Tibial artery (tissue), 4 donors: ENCODE results near the gene GGTLC1.

Source experiments
- DNase-seq, 2 donors: peaks; one replicate each; pipeline ENCODE4 v3.0.0-alpha.2; 2019
- H3K27ac ChIP-seq, 2 donors: fragments of 200-600 bp; sonication (generic) in 1 of 2; 1 replicate in 1 of 2; 2 replicates in 1 of 2; pipeline ENCODE4 v1.5.1; 2018 to 2019; ENCODE audit warnings: mild to moderate bottlenecking in 1 of 2
- H3K27me3 ChIP-seq, 2 donors: fragments of 200-600 bp; sonication (generic) in 1 of 2; one replicate each; pipeline versions ENCODE4 v1.5.1 to v1.6.0; 2016 to 2019
- H3K36me3 ChIP-seq, 3 donors: fragments of 200-600 bp; sonication (generic) in 2 of 3; one replicate each; pipeline ENCODE4 v1.5.1; 2016 to 2019; ENCODE audit warnings: mild to moderate bottlenecking in 2 of 3
- H3K4me1 ChIP-seq, 4 donors: fragments of 200-600 bp; sonication (generic) in 2 of 4; 1 replicate in 3 of 4; 2 replicates in 1 of 4; pipeline ENCODE4 v1.5.1; 2016 to 2019
- H3K4me3 ChIP-seq, 2 donors: fragments of 200-600 bp; sonication (generic) in 1 of 2; 1 replicate in 1 of 2; 2 replicates in 1 of 2; pipeline ENCODE4 v1.5.1; 2018 to 2019; ENCODE audit warnings: mild to moderate bottlenecking in 2 of 2
- H3K9me3 ChIP-seq, 3 donors: fragments of 200-600 bp; sonication (generic) in 1 of 3; one replicate each; pipeline ENCODE4 v1.5.1; 2016 to 2019
- CTCF ChIP-seq, 2 experiments: fragments of 200-600 bp in 1 of 2; fragments of 450-650 bp in 1 of 2; IDR thresholded peaks; one replicate each; pipeline ENCODE4 v1.5.1; 2017 to 2019; ENCODE audit warnings: antibody characterized with exemption in 2 of 2, mild to moderate bottlenecking in 1 of 2, moderate library complexity in 1 of 2
- intact Hi-C: fragments of 100-400 bp; cut with DNase I; formaldehyde crosslinking; loops from one replicate; pipeline ENCODE4 v1.15.0; 2023; ENCODE audit warnings: low total_unique reads

GGTLC1 gene

GRCh38 chr20:24022621-24023180, 34.1 kb upstream of the GGTLC1 start:
- H3K4me3 ChIP-seq: no peak overlapping the region
- intact Hi-C loops: no loop called here
- DNase-seq: no peak
- no peak for TF ChIP-seq CTCF (IDR thresholded peaks at IDR 0.05)
- H3K27me3 ChIP-seq: peaks cover 0 to 6% of the 10 kb centered on the region in 2 donors
- H3K9me3 ChIP-seq: no peaks in the 10 kb centered on the region
- H3K4me1 ChIP-seq: no peaks in the 10 kb centered on the region
- no peak overlapping the region for H3K27ac ChIP-seq
- no peaks in the 10 kb centered on the region for H3K36me3 ChIP-seq

DNA sequence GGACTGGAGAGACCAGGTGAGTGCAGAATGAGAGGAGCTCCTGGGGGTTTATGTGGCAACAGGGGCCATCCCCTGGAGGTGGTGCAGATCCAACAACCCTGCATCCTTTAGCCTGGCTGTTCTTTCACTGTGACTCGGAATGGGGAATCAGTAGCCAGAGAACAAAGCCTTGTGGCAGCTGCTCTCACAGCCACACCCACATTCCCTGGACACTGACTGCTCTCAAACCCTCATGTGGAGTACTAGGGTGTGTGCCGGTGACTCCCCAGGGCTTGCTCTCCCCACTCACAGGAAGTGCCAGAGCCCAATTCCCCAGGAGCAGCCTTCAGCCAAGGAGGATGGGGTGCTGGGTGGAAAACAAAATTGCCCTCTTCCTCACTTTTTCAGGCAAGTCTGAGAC, 30.2 kb upstream of the GGTLC1 start:
- intact Hi-C loops: no loop called here

GRCh38 chr20:24017458-24017755, 28.8 kb upstream of the GGTLC1 start:
- Histone ChIP-seq H3K4me3 (no peak overlapping the region), H3K9me3 (no peaks in the 10 kb centered on the region), H3K36me3 (no peaks in the 10 kb centered on the region), H3K27me3 (peaks cover 0 to 9% of the 10 kb centered on the region in 2 donors), H3K27ac (no peak overlapping the region), H3K4me1 (no peaks in the 10 kb centered on the region)
- intact Hi-C loops: no loop called here
- TF ChIP-seq CTCF (IDR thresholded peaks at IDR 0.05): no peak
- no peak for DNase-seq

More for the DNA sequence above, 30.2 kb upstream of the GGTLC1 start:
- Histone ChIP-seq H3K27me3 (peaks cover 0 to 6% of the 10 kb centered on the region in 2 donors), H3K9me3 (no peaks in the 10 kb centered on the region), H3K27ac (no peak overlapping the region), H3K4me3 (no peak overlapping the region), H3K36me3 (no peaks in the 10 kb centered on the region), H3K4me1 (no peaks in the 10 kb centered on the region)
- no peak for DNase-seq
- no peak for TF ChIP-seq CTCF (IDR thresholded peaks at IDR 0.05)

DNA sequence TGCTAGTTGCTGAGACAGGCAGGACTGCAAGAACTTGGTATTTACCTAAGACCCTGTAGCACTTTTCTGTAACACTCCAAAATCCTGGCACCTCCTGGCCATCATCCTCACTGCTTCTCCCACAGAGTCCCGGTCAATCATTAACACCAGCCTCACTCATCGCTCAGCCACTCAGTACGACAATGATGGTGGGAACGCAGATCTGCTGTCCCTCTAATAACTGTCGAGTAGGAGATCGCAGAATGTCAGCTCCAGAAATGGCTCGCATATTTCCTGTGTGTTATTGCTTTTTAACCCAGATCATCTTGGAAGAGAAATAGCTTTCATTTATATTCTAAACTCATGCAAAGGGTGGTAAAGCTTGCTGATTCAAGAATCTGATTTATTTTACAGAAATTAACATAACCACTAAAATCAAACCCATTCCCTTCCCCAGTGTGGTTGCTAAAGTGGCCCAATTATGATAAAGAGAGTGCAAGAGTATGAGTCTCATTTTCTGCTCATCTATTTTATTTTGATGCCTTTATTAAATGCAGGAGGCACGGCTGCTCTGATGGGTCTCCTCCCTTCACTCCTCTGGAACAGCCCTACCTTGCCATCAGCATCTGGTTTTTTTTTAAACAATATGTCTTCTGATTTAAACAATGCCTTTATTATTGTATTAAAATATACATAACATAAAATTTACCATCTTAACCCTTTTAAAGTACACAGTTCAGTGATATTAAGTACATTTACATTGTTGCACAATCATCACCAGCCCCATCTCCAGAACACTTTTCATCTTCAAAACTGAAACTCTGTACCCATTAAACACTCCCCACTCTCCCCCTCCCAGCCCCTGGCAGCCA, 28.3 kb upstream of the GGTLC1 start:
- no peak for DNase-seq
- H3K4me3 ChIP-seq: no peak overlapping the region
- no peaks in the 10 kb centered on the region for H3K4me1 ChIP-seq
- H3K36me3 ChIP-seq: no peaks in the 10 kb centered on the region
- no peaks in the 10 kb centered on the region for H3K9me3 ChIP-seq
- peaks cover 0 to 10% of the 10 kb centered on the region in 2 donors for H3K27me3 ChIP-seq
- TF ChIP-seq CTCF (IDR thresholded peaks at IDR 0.05): no peak
- no peak overlapping the region for H3K27ac ChIP-seq
- intact Hi-C loops: no loop called here

DNA sequence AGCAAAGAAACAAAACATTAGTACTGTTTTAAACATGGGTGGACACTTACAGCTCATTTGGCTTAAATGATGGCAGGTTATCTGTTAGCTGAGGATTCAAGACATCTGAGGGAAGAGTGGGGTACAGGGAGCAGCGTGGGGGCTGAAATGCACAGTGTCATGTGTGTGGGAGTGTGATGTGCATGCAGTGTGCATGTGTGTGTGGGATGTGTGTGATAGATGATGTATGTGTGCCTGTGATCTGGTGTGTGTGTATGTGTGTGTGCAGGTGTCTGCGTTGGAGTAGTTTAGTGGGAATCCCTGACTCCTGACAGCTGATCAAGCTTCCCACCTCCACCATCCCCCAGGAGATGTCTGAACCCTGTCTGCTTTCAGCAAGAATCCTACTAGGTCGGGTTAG, 25.4 kb upstream of the GGTLC1 start:
- DNase-seq: no peak
- Histone ChIP-seq H3K9me3 (no peaks in the 10 kb centered on the region), H3K4me3 (no peak overlapping the region), H3K27ac (no peak overlapping the region), H3K4me1 (no peaks in the 10 kb centered on the region), H3K27me3 (peaks cover 0 to 5% of the 10 kb centered on the region in 2 donors), H3K36me3 (no peaks in the 10 kb centered on the region)
- intact Hi-C loops: no loop called here
- no peak for TF ChIP-seq CTCF (IDR thresholded peaks at IDR 0.05)
